Measurements from ENCODE around the gene HELZ. TPM values are rescaled to one million over a fixed set of nuclear protein-coding genes. Genes with fewer than 3 reads are reported as not detected.

The HELZ gene
- total RNA-seq, 1 donor from 2014 or later: 51.1 TPM

GRCh38 chr17:67021743-67022450 is 223.1 kb downstream of the HELZ start:
- DNase-seq (ENCODE audit: low read depth): no peak
- no peaks in the 10 kb centered on the region for H3K36me3 ChIP-seq (ENCODE audit: control insufficient read depth, insufficient read depth, low read length)
- FAIRE-seq: no peak
- H3K4me3 ChIP-seq (ENCODE audit: low read depth, low read length): no peak overlapping the region
- H3K27me3 ChIP-seq (ENCODE audit: control insufficient read depth, insufficient read depth, low read length): no peaks in the 10 kb centered on the region
- TF ChIP-seq CTCF (IDR thresholded peaks at IDR 0.05; ENCODE audit: insufficient read depth, low read length, severe bottlenecking): no peak

- DNase-seq (ENCODE audit: low read depth): no peak
- TF ChIP-seq CTCF (IDR thresholded peaks at IDR 0.05; ENCODE audit: insufficient read depth, low read length, severe bottlenecking): no peak
- no peaks in the 10 kb centered on the region for H3K27me3 ChIP-seq (ENCODE audit: control insufficient read depth, insufficient read depth, low read length)
- no peak overlapping the region for H3K4me3 ChIP-seq (ENCODE audit: low read depth, low read length)
- no peak for FAIRE-seq
- H3K36me3 ChIP-seq (ENCODE audit: control insufficient read depth, insufficient read depth, low read length): no peaks in the 10 kb centered on the region
Measured at GRCh38 chr17:67021196-67021595, 223.8 kb downstream of the HELZ start.

Other genes starting within 250 kb of the HELZ start
- not detected in 2 replicates for gene CACNG1, start 200.6 kb downstream of the HELZ start, total RNA-seq
- gene PSMD12, start 121.4 kb upstream of the HELZ start, total RNA-seq: 13.2 and 26.2 TPM in 2 replicates
- gene PITPNC1, start 132.1 kb upstream of the HELZ start, total RNA-seq: 23.6 and 28.7 TPM in 2 replicates

Data from bronchial epithelial cell (primary cell).